ENCODE measurements around the gene BIN1.

Gene BIN1

GRCh38 chr2:127012868-127013267 lies 94.1 kb downstream of the BIN1 start:
- Histone ChIP-seq H3K27ac (ENCODE audit: low read depth, low read length) (no peak overlapping the region), H3K27me3 (ENCODE audit: control insufficient read depth in 1 of 2, insufficient read depth in 2 of 2, low read length in 2 of 2) (no peaks in the 10 kb centered on the region), H3K36me3 (ENCODE audit: control insufficient read depth in 1 of 2, insufficient read depth in 2 of 2, low read length in 2 of 2) (no peaks in the 10 kb centered on the region), H3K9ac (ENCODE audit: low read depth in 1 of 2, low read length in 2 of 2) (no peak overlapping the region), H3K4me1 (ENCODE audit: control insufficient read depth in 1 of 2, insufficient read depth in 2 of 2, low read length in 2 of 2) (peaks cover 10 to 11% of the 10 kb centered on the region in 2 donors), H3K4me3 (ENCODE audit: low read depth in 1 of 2, low read length in 2 of 2) (no peak overlapping the region), H3K9me3 (ENCODE audit: control insufficient read depth in 1 of 2, low read length in 2 of 2) (no peaks in the 10 kb centered on the region)

- peaks cover 10 to 11% of the 10 kb centered on the region in 2 donors for H3K4me1 ChIP-seq (ENCODE audit: control insufficient read depth in 1 of 2, insufficient read depth in 2 of 2, low read length in 2 of 2)
- H3K36me3 ChIP-seq (ENCODE audit: control insufficient read depth in 1 of 2, insufficient read depth in 2 of 2, low read length in 2 of 2), result no peaks in the 10 kb centered on the region
- H3K9ac ChIP-seq (ENCODE audit: low read depth in 1 of 2, low read length in 2 of 2), result no peak overlapping the region
- H3K9me3 ChIP-seq (ENCODE audit: control insufficient read depth in 1 of 2, low read length in 2 of 2), result no peaks in the 10 kb centered on the region
- no peaks in the 10 kb centered on the region for H3K27me3 ChIP-seq (ENCODE audit: control insufficient read depth in 1 of 2, insufficient read depth in 2 of 2, low read length in 2 of 2)
- H3K4me3 ChIP-seq (ENCODE audit: low read depth in 1 of 2, low read length in 2 of 2), result no peak overlapping the region
- H3K27ac ChIP-seq (ENCODE audit: low read depth, low read length), result no peak overlapping the region
Observed at GRCh38 chr2:127012215-127012614, 94.7 kb downstream of the BIN1 start.

DNA sequence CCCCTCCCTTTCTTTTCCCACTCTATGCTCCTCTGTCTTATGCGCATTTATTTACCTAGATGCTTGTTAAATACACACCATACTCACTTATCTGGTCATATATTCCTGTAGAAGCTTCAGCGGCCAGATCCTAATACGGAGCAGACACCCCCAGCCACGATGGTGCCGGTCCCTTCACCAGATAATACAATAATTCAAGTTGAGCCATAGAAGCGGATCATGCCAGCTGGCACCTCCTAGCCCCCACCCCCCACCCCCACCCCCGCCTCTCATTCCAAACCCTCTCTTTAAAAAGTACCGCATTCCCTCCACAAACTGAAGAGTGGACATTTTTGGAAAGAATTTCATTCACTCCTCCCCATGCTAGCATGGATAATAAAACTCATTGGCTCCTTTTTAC lies 95.2 kb downstream of the BIN1 start:
- Histone ChIP-seq H3K9ac (ENCODE audit: low read depth in 1 of 2, low read length in 2 of 2) (no peak overlapping the region), H3K9me3 (ENCODE audit: control insufficient read depth in 1 of 2, low read length in 2 of 2) (no peaks in the 10 kb centered on the region), H3K4me1 (ENCODE audit: control insufficient read depth in 1 of 2, insufficient read depth in 2 of 2, low read length in 2 of 2) (peaks cover 10 to 11% of the 10 kb centered on the region in 2 donors), H3K4me3 (ENCODE audit: low read depth in 1 of 2, low read length in 2 of 2) (no peak overlapping the region), H3K27ac (ENCODE audit: low read depth, low read length) (no peak overlapping the region), H3K36me3 (ENCODE audit: control insufficient read depth in 1 of 2, insufficient read depth in 2 of 2, low read length in 2 of 2) (no peaks in the 10 kb centered on the region), H3K27me3 (ENCODE audit: control insufficient read depth in 1 of 2, insufficient read depth in 2 of 2, low read length in 2 of 2) (no peaks in the 10 kb centered on the region)

DNA sequence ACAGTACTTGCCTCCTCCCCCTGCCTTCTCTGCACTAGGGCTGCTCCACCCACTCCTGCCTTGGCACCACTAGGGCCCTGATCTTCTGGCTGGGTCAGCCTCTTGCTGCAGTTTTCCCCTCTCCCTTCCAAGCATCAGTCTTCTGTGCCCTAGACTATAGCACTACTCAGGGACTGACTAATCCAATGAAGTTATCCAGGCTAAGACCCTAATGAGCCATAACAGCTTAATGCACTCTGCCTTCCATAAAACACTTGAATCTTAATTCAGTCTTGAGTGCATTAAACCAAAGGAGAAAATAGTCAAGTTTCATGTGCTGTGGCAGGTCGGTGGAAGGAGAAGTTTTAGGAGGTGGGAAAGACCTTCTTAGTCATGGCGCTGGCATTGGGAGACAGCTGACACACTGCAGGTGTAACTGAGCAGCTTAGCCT lies 95.7 kb downstream of the BIN1 start:
- Histone ChIP-seq H3K4me3 (ENCODE audit: low read depth in 1 of 2, low read length in 2 of 2) (no peak overlapping the region), H3K36me3 (ENCODE audit: control insufficient read depth in 1 of 2, insufficient read depth in 2 of 2, low read length in 2 of 2) (no peaks in the 10 kb centered on the region), H3K27ac (ENCODE audit: low read depth, low read length) (no peak overlapping the region), H3K4me1 (ENCODE audit: control insufficient read depth in 1 of 2, insufficient read depth in 2 of 2, low read length in 2 of 2) (peaks cover 10 to 11% of the 10 kb centered on the region in 2 donors), H3K9ac (ENCODE audit: low read depth in 1 of 2, low read length in 2 of 2) (no peak overlapping the region), H3K27me3 (ENCODE audit: control insufficient read depth in 1 of 2, insufficient read depth in 2 of 2, low read length in 2 of 2) (no peaks in the 10 kb centered on the region), H3K9me3 (ENCODE audit: control insufficient read depth in 1 of 2, low read length in 2 of 2) (no peaks in the 10 kb centered on the region)

- peaks cover 9 to 10% of the 10 kb centered on the region in 2 donors for H3K4me1 ChIP-seq (ENCODE audit: control insufficient read depth in 1 of 2, insufficient read depth in 2 of 2, low read length in 2 of 2)
- H3K9me3 ChIP-seq (ENCODE audit: control insufficient read depth in 1 of 2, low read length in 2 of 2), result no peaks in the 10 kb centered on the region
- H3K27me3 ChIP-seq (ENCODE audit: control insufficient read depth in 1 of 2, insufficient read depth in 2 of 2, low read length in 2 of 2), result no peaks in the 10 kb centered on the region
- no peak overlapping the region for H3K27ac ChIP-seq (ENCODE audit: low read depth, low read length)
- H3K9ac ChIP-seq (ENCODE audit: low read depth in 1 of 2, low read length in 2 of 2), result no peak overlapping the region
- H3K36me3 ChIP-seq (ENCODE audit: control insufficient read depth in 1 of 2, insufficient read depth in 2 of 2, low read length in 2 of 2), result no peaks in the 10 kb centered on the region
- H3K4me3 ChIP-seq (ENCODE audit: low read depth in 1 of 2, low read length in 2 of 2), result no peak overlapping the region
Observed at GRCh38 chr2:127008265-127009015, 98.5 kb downstream of the BIN1 start.

GRCh38 chr2:127007652-127008051 lies 99.3 kb downstream of the BIN1 start:
- Histone ChIP-seq H3K4me3 (ENCODE audit: low read depth in 1 of 2, low read length in 2 of 2) (no peak overlapping the region), H3K9ac (ENCODE audit: low read depth in 1 of 2, low read length in 2 of 2) (no peak overlapping the region), H3K27ac (ENCODE audit: low read depth, low read length) (no peak overlapping the region), H3K9me3 (ENCODE audit: control insufficient read depth in 1 of 2, low read length in 2 of 2) (no peaks in the 10 kb centered on the region), H3K27me3 (ENCODE audit: control insufficient read depth in 1 of 2, insufficient read depth in 2 of 2, low read length in 2 of 2) (no peaks in the 10 kb centered on the region), H3K4me1 (ENCODE audit: control insufficient read depth in 1 of 2, insufficient read depth in 2 of 2, low read length in 2 of 2) (peaks cover 3 to 9% of the 10 kb centered on the region in 2 donors), H3K36me3 (ENCODE audit: control insufficient read depth in 1 of 2, insufficient read depth in 2 of 2, low read length in 2 of 2) (no peaks in the 10 kb centered on the region)

DNA sequence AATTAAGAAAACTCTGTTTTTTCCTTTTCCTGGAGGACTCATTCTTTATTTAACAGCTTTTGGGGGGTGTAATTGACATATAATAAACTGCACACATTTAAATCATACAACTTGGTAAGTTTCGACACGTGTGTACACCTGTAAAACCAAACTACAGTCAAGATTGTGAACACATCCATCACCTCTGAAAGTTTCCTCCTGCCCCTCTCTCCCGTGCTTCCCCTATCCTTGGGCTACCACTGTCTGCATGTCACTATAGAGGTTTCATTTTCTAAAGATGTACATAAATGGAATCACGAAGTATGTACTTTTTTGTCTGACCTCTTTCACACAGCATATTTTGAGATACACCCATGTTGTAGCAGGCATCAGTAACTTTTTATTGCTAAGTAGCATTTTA lies 100.0 kb downstream of the BIN1 start:
- no peak overlapping the region for H3K27ac ChIP-seq (ENCODE audit: low read depth, low read length)
- H3K9me3 ChIP-seq (ENCODE audit: control insufficient read depth in 1 of 2, low read length in 2 of 2), result no peaks in the 10 kb centered on the region
- no peaks in the 10 kb centered on the region for H3K27me3 ChIP-seq (ENCODE audit: control insufficient read depth in 1 of 2, insufficient read depth in 2 of 2, low read length in 2 of 2)
- H3K36me3 ChIP-seq (ENCODE audit: control insufficient read depth in 1 of 2, insufficient read depth in 2 of 2, low read length in 2 of 2), result no peaks in the 10 kb centered on the region
- H3K4me1 ChIP-seq (ENCODE audit: control insufficient read depth in 1 of 2, insufficient read depth in 2 of 2, low read length in 2 of 2), result peaks cover 0 to 4% of the 10 kb centered on the region in 2 donors
- H3K9ac ChIP-seq (ENCODE audit: low read depth in 1 of 2, low read length in 2 of 2), result no peak overlapping the region
- H3K4me3 ChIP-seq (ENCODE audit: low read depth in 1 of 2, low read length in 2 of 2), result no peak overlapping the region

GRCh38 chr2:127004893-127005600 lies 101.9 kb downstream of the BIN1 start:
- H3K27ac ChIP-seq (ENCODE audit: low read depth, low read length), result no peak overlapping the region
- no peaks in the 10 kb centered on the region for H3K36me3 ChIP-seq (ENCODE audit: control insufficient read depth in 1 of 2, insufficient read depth in 2 of 2, low read length in 2 of 2)
- no peak overlapping the region for H3K9ac ChIP-seq (ENCODE audit: low read depth in 1 of 2, low read length in 2 of 2)
- peaks cover 0 to 4% of the 10 kb centered on the region in 2 donors for H3K4me1 ChIP-seq (ENCODE audit: control insufficient read depth in 1 of 2, insufficient read depth in 2 of 2, low read length in 2 of 2)
- no peaks in the 10 kb centered on the region for H3K9me3 ChIP-seq (ENCODE audit: control insufficient read depth in 1 of 2, low read length in 2 of 2)
- no peak overlapping the region for H3K4me3 ChIP-seq (ENCODE audit: low read depth in 1 of 2, low read length in 2 of 2)
- H3K27me3 ChIP-seq (ENCODE audit: control insufficient read depth in 1 of 2, insufficient read depth in 2 of 2, low read length in 2 of 2), result no peaks in the 10 kb centered on the region

DNA sequence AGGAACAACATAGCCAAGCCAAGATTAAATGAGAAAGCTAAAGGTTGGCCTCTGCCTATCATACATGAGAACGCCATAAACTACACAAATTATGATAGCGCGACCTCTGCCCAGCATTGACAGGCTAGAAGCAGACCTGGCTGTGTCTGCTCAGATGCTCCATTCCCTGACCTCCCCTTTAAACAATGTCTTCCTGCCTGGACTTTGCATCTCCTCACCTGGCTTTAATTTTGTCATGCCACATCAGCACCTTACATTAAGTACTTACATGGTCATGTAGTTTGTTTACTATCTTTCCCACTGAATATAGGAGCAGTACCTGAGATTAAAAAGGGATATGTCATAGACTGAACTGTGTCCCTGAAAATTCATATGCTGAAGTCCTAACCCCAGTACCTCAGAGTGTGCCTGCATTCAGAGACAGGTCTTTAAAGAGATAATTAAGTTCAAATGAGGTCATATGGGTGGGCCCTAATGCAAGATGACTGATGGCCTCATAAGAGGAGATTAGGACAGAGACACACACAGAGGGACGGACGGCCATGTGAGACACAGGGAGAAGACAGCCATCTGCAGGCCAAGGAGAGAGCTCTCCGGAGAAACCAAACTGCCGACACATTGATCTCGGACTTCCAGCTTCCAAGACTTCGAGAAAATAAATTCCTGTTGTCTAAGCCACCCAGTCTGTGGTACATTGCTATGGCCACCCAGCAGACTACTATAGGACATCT lies 103.7 kb downstream of the BIN1 start:
- no peaks in the 10 kb centered on the region for H3K27me3 ChIP-seq (ENCODE audit: control insufficient read depth in 1 of 2, insufficient read depth in 2 of 2, low read length in 2 of 2)
- no peak overlapping the region for H3K27ac ChIP-seq (ENCODE audit: low read depth, low read length)
- H3K9ac ChIP-seq (ENCODE audit: low read depth in 1 of 2, low read length in 2 of 2), result no peak overlapping the region
- no peaks in the 10 kb centered on the region for H3K36me3 ChIP-seq (ENCODE audit: control insufficient read depth in 1 of 2, insufficient read depth in 2 of 2, low read length in 2 of 2)
- no peak overlapping the region for H3K4me3 ChIP-seq (ENCODE audit: low read depth in 1 of 2, low read length in 2 of 2)
- H3K9me3 ChIP-seq (ENCODE audit: control insufficient read depth in 1 of 2, low read length in 2 of 2), result no peaks in the 10 kb centered on the region
- peaks cover 0 to 4% of the 10 kb centered on the region in 2 donors for H3K4me1 ChIP-seq (ENCODE audit: control insufficient read depth in 1 of 2, insufficient read depth in 2 of 2, low read length in 2 of 2)

- Histone ChIP-seq H3K27me3 (ENCODE audit: control insufficient read depth in 1 of 2, insufficient read depth in 2 of 2, low read length in 2 of 2) (no peaks in the 10 kb centered on the region), H3K36me3 (ENCODE audit: control insufficient read depth in 1 of 2, insufficient read depth in 2 of 2, low read length in 2 of 2) (no peaks in the 10 kb centered on the region), H3K4me1 (ENCODE audit: control insufficient read depth in 1 of 2, insufficient read depth in 2 of 2, low read length in 2 of 2) (peaks cover 0 to 6% of the 10 kb centered on the region in 2 donors), H3K9ac (ENCODE audit: low read depth in 1 of 2, low read length in 2 of 2) (no peak overlapping the region), H3K27ac (ENCODE audit: low read depth, low read length) (no peak overlapping the region), H3K9me3 (ENCODE audit: control insufficient read depth in 1 of 2, low read length in 2 of 2) (no peaks in the 10 kb centered on the region), H3K4me3 (ENCODE audit: low read depth in 1 of 2, low read length in 2 of 2) (no peak overlapping the region)
Observed at GRCh38 chr2:127001751-127002150, 105.2 kb downstream of the BIN1 start.

Data from duodenal mucosa (tissue), 2 donors.